Right forelimb (tissue), 1 donor: ENCODE data around the gene FGFR3.

Experiments
- DNase-seq: peaks from one replicate; pipeline ENCODE4 v3.0.0-alpha.2; 2018

FGFR3 gene

GRCh38 chr4:1756893-1757779, 36.0 kb upstream of the FGFR3 start:
- DNase-seq, result no peak

- no peak for DNase-seq
Observed at GRCh38 chr4:1757836-1758235, 35.3 kb upstream of the FGFR3 start.

- no peak for DNase-seq
Observed at GRCh38 chr4:1758306-1759121, 34.6 kb upstream of the FGFR3 start.

GRCh38 chr4:1759170-1759817, 33.8 kb upstream of the FGFR3 start:
- DNase-seq, result no peak

- DNase-seq, result no peak
Observed at GRCh38 chr4:1759818-1760223, 33.3 kb upstream of the FGFR3 start.

GRCh38 chr4:1760521-1761071, 32.5 kb upstream of the FGFR3 start:
- no peak for DNase-seq

GRCh38 chr4:1761130-1761689, 31.9 kb upstream of the FGFR3 start:
- no peak for DNase-seq

- no peak for DNase-seq
Observed at GRCh38 chr4:1762264-1763010, 30.7 kb upstream of the FGFR3 start.

- DNase-seq, result no peak
Observed at GRCh38 chr4:1763070-1763549, 30.0 kb upstream of the FGFR3 start.

GRCh38 chr4:1763550-1764080, 29.5 kb upstream of the FGFR3 start:
- peak; percentile 82 for DNase-seq

- DNase-seq, result no peak
Observed at GRCh38 chr4:1764670-1765069, 28.4 kb upstream of the FGFR3 start.

- DNase-seq, result no peak
Observed at GRCh38 chr4:1765409-1766072, 27.6 kb upstream of the FGFR3 start.

- no peak for DNase-seq
Observed at GRCh38 chr4:1766106-1767060, 26.7 kb upstream of the FGFR3 start.

GRCh38 chr4:1767061-1767769, 25.9 kb upstream of the FGFR3 start:
- no peak for DNase-seq

GRCh38 chr4:1767770-1768366, 25.2 kb upstream of the FGFR3 start:
- no peak for DNase-seq

GRCh38 chr4:1768367-1769034, 24.6 kb upstream of the FGFR3 start:
- DNase-seq, result no peak

GRCh38 chr4:1769692-1770091, 23.4 kb upstream of the FGFR3 start:
- no peak for DNase-seq

GRCh38 chr4:1770245-1770644, 22.8 kb upstream of the FGFR3 start:
- DNase-seq, result no peak
